Endometrium (tissue), 2 donors: Measurements from ENCODE around the gene ZNF284.
"Not testable (repeated sequence)": the region's sequence is repeated elsewhere in the genome, so short reads cannot be mapped to it uniquely, and the experiment has no call there.

ENCODE experiments used
- FAIRE-seq: peaks from 2 replicates; lab custom pipeline; 2012; peaks lifted over from hg19 to GRCh38; lab: Jason Lieb, UNC
- donor health status: control.
- donor health status: control.

Gene ZNF284

DNA sequence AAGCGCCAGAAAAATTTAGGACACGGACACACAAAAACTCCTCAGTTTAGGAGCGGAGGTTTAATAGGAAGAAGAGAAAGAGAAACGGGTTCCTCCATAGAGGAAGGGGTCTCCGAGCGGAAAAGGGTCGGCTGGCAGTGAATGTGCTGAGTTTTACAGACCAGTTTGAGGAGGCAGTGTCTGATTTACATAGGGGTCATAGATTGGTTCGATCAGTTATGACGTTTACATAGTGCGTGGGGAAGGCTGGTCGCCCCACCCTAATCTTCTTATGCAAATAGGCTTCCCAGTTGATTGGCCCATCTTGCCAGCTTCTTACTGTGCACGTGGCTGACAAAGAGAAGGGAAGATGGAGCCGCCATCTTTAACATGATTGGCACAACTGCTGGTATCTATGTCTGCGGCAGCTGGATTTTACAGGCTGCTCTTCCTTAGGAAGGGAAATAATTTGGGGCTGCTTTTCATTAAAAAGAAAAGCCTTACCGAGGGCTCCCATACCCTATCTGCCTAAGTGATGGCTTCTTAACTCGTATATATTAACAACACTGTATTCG, 40.0 kb downstream of the ZNF284 start:
- FAIRE-seq, result no peak

DNA sequence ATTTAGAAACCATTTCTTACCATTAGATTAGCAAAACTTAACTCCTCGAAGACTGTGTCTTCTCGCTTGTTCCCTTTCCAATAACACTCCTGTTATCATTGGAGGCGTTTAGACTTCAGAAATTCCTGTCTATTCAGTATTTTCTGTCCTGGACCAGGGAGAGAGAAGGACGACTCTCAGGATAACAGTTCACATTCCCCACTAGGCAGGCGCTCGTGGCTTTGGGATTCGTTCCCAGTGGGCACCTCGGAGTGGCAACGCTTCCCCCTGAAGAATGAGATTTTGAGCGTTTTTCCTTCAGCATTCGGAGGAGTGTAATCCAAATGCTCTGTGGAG, 40.8 kb downstream of the ZNF284 start:
- no peak for FAIRE-seq

DNA sequence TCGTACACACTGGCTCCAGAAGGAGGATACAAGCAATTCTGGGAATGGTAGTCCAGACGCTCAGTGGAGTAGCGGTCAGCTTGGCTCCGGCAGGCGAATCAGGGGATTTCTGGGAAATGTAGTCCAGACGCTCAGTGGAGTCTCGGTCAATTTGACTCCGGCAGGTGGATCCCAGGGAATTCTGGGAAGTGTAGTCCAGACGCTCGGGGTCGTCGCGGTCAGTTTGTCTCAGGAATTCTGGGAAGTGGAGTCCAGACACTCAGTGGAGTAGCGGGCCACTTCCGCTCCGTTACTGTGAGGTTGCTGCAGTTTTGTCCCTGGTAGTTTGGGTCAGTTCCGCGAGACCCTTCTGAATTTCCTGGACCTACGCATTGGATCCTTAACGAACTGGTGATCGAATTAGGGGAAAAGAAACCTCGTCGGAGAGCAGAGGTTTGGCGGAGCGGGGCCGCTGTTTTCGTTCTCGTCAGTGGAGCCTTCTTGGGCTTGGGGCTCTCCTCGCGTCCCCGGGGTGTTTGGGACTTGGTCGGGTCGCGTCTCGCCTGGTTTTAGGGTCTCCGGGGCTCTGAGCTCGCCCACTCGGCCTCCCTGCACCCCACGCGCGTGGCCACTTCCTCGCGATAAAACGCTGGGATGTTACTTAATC, 41.3 kb downstream of the ZNF284 start, which contains the start of gene ZNF225:
ZNF225 (plus strand) TSS at position 262 of the 646 bp plus-strand sequence. CDS start 2,429 bp downstream, outside the sequence.
- FAIRE-seq, result peak; percentile 98

DNA sequence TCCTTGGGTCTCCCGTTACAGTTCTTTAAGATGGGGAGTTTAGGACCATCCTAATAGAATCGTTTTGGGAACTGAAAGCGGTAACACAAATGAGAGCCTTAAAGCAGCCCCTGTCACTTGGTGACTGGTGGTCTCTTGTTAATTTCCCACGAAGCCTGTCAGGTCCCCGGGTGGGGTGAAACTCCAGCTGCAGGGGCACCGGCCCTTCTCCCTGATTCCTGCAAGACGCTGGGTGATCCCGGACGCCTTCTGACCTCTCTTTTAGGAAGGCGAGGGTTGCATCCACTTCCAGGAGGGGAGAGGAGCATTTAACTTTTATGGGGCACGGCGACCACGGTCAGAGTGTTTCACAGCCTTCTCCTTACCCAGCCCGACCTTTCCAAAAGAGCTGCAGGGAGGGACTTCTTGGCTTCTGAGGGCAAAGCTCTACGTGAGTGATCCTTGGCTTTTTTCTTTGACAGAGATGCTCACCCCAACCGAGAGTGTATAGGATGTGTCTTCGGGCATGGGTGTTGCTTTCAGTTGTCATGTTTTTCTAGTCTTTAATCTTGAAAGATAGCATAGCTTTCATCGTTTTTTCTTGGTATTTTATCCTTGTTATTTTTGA, 41.9 kb downstream of the ZNF284 start:
- FAIRE-seq, result no peak

DNA sequence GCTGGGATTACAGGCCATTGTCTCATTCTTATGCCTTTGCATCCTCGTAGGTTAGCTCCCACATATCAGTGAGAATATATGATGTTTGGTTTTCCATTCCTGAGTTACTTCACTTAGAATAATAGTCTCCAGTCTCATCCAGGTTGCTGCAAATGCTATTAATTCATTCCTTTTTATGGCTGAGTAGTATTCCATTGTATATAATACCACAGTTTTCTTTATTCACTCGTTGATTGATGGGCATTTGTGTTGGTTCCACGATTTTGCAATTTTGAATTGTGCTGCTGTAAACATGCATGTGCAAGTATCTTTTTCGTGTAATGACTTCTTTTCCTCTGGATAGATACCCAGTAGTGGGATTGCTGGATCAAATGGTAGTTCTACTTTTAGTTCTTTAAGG, 49.2 kb downstream of the ZNF284 start:
- FAIRE-seq, result not testable (repeated sequence)

DNA sequence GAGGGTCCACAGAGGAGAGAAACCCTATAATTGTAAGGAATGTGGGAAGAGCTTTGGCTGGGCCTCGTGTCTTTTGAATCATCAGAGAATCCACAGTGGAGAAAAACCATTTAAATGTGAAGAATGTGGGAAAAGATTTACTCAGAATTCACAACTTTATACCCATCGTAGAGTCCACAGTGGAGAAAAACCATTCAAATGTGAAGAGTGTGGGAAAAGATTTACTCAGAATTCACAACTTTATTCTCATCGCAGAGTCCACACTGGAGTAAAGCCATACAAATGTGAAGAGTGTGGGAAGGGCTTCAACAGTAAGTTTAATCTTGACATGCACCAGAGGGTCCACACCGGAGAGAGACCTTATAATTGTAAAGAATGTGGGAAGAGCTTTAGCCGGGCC, 60.0 kb downstream of the ZNF284 start:
- FAIRE-seq, result no peak
